Activated B cell treated with CpG ODN at 0.5 μM for 24 hours (primary cell): Measurements from ENCODE around the gene ARVCF. TPM values are rescaled to one million over a fixed set of nuclear protein-coding genes. Genes with fewer than 3 reads are reported as not detected.

ENCODE experiments used
- ATAC-seq: fragments of 200-7000 bp; cut with Tn5 transposase; one replicate; pipeline ENCODE4 v1.10.0; 2021; ENCODE audit warnings: low read depth, mild to moderate bottlenecking, moderate library complexity
- CTCF ChIA-PET: fragments of 350-600 bp; sonication (Branson Sonifier 250); formaldehyde crosslinking; loops from one replicate; lab custom pipeline; 2021; ENCODE audit warnings: antibody characterized with exemption; lab: Charles Lee
- POLR2A ChIA-PET: fragments of 350-600 bp; sonication (Branson Sonifier 250); formaldehyde crosslinking; loops from one replicate; lab custom pipeline; 2021; ENCODE audit warnings: antibody characterized with exemption; lab: Charles Lee
- DNase-seq: peaks from one replicate; pipeline ENCODE4 v3.0.0; 2022
- H3K27ac Mint-ChIP-seq: one replicate; pipeline ENCODE4 v1.8.0; 2020; ENCODE audit warnings: mixed read lengths
- H3K27me3 Mint-ChIP-seq: one replicate; pipeline ENCODE4 v1.8.0; 2021; ENCODE audit warnings: mixed read lengths
- H3K36me3 Mint-ChIP-seq: one replicate; pipeline ENCODE4 v1.8.0; 2021; ENCODE audit warnings: low read depth, mixed read lengths
- H3K4me1 Mint-ChIP-seq: one replicate; pipeline ENCODE4 v1.8.0; 2021; ENCODE audit warnings: mixed read lengths
- H3K4me3 Mint-ChIP-seq: one replicate; pipeline ENCODE4 v1.8.0; 2020; ENCODE audit warnings: mild to moderate bottlenecking, mixed read lengths
- H3K9me3 Mint-ChIP-seq: one replicate; pipeline ENCODE4 v1.8.0; 2020; ENCODE audit warnings: mixed read lengths
- CTCF ChIP-seq: fragments of 200-600 bp; IDR thresholded peaks from one replicate; pipeline ENCODE4 v1.8.0; 2022; ENCODE audit warnings: antibody characterized with exemption, mild to moderate bottlenecking
- intact Hi-C: fragments of 100-400 bp; cut with micrococcal nuclease; formaldehyde crosslinking; loops from one replicate; pipeline ENCODE4 v1.15.1; 2024
- total RNA-seq: library from RNA; stranded (reverse); gene quantifications from 2 replicates; pipeline ENCODE4 v1.2.3, GENCODE V29; 2022

Gene ARVCF
- total RNA-seq, 1 donor from 2014 or later, result 6.5 TPM

GRCh38 chr22:20052309-20053259 is 36.0 kb upstream of the ARVCF start:
- Mint-ChIP-seq H3K4me1 (no peaks in the 10 kb centered on the region), H3K9me3 (no peaks in the 10 kb centered on the region), H3K4me3 (no peak overlapping the region), H3K27me3 (no peaks in the 10 kb centered on the region), H3K27ac (no peak overlapping the region), H3K36me3 (peaks cover 69% of the 10 kb centered on the region)
- DNase-seq (no peak), ATAC-seq (no peak)
- ChIA-PET POLR2A (no interaction called here), CTCF (no interaction called here)
- intact Hi-C loops, result no loop called here
- no peak for TF ChIP-seq CTCF

GRCh38 chr22:20051927-20052308 is 35.3 kb upstream of the ARVCF start:
- DNase-seq (no peak), ATAC-seq (no peak)
- no peak for TF ChIP-seq CTCF
- H3K4me1 Mint-ChIP-seq, result no peaks in the 10 kb centered on the region
- H3K27ac Mint-ChIP-seq, result no peak overlapping the region
- H3K36me3 Mint-ChIP-seq, result peaks cover 73% of the 10 kb centered on the region
- no peak overlapping the region for H3K4me3 Mint-ChIP-seq
- H3K9me3 Mint-ChIP-seq, result no peaks in the 10 kb centered on the region
- ChIA-PET CTCF (no interaction called here), POLR2A (no interaction called here)
- intact Hi-C loops, result no loop called here
- H3K27me3 Mint-ChIP-seq, result no peaks in the 10 kb centered on the region

GRCh38 chr22:20046730-20047129 is 30.1 kb upstream of the ARVCF start:
- Mint-ChIP-seq H3K27me3 (no peaks in the 10 kb centered on the region), H3K4me1 (peaks cover 2% of the 10 kb centered on the region), H3K27ac (no peak overlapping the region), H3K36me3 (peaks cover 61% of the 10 kb centered on the region), H3K4me3 (no peak overlapping the region), H3K9me3 (no peaks in the 10 kb centered on the region)
- ATAC-seq (no peak), DNase-seq (no peak)
- intact Hi-C loops, result no loop called here
- ChIA-PET POLR2A (no interaction called here), CTCF (no interaction called here)
- TF ChIP-seq CTCF, result no peak

- POLR2A ChIA-PET, result no interaction called here
- Mint-ChIP-seq H3K4me3 (no peak overlapping the region), H3K4me1 (peaks cover 4% of the 10 kb centered on the region), H3K9me3 (no peaks in the 10 kb centered on the region), H3K27ac (no peak overlapping the region), H3K36me3 (peaks cover 65% of the 10 kb centered on the region), H3K27me3 (no peaks in the 10 kb centered on the region)
- CTCF ChIA-PET, result no interaction called here
- ATAC-seq, result no peak
- intact Hi-C loops, result no loop called here
- no peak for DNase-seq
- TF ChIP-seq CTCF, result no peak
Observed at GRCh38 chr22:20044495-20045151, 28.0 kb upstream of the ARVCF start.

GRCh38 chr22:20043997-20044342 is 27.3 kb upstream of the ARVCF start:
- ATAC-seq (no peak), DNase-seq (no peak)
- POLR2A ChIA-PET, result no interaction called here
- Mint-ChIP-seq H3K27me3 (no peaks in the 10 kb centered on the region), H3K4me3 (no peak overlapping the region), H3K27ac (no peak overlapping the region), H3K36me3 (peaks cover 64% of the 10 kb centered on the region), H3K4me1 (peaks cover 4% of the 10 kb centered on the region), H3K9me3 (no peaks in the 10 kb centered on the region)
- CTCF ChIA-PET, result no interaction called here
- no peak for TF ChIP-seq CTCF
- intact Hi-C loops, result no loop called here
